ENCODE results near the gene PAM.

DNA sequence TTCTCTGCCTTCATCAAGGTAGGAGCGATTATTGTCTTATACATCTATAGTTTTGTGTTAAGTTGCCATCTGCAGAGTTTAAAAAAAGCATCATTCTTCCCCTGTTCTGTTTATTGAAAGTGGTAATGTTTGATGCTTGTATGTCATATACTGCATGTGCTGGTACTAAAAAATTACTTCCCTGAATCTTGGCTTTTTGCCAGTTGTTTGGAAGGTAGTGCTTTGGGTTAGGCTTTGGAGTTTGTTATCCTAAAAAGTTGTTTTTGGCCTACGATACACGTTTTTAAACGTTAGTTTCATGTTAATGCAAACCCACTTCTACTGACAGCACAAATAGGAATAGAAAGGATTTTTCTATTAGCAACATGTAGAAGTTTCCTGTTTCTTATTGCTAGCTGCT lies 206.6 kb downstream of the PAM start:
- TF ChIP-seq TARDBP (CRISPR knock-in tag; IDR thresholded peaks at IDR 0.05) (no peak), RFX5 (IDR thresholded peaks at IDR 0.05; ENCODE audit: low read depth, low read length) (no peak), EP300 (IDR thresholded peaks at IDR 0.05; ENCODE audit: low read depth in 2 of 2, low read length in 2 of 2) (no peak), EP300 (CRISPR knock-in tag; IDR thresholded peaks at IDR 0.05; ENCODE audit: borderline replicate concordance) (no peak), RAD21 (CRISPR knock-in tag; IDR thresholded peaks at IDR 0.05) (no peak), PITX1 (CRISPR knock-in tag; IDR thresholded peaks at IDR 0.05) (no peak), SRF (IDR thresholded peaks at IDR 0.05; ENCODE audit: low read depth, low read length) (no peak), HDAC1 (CRISPR knock-in tag; IDR thresholded peaks at IDR 0.05) (no peak), CHD4 (IDR thresholded peaks at IDR 0.05; ENCODE audit: borderline replicate concordance, low read length) (no peak)
- TF ChIP-seq, protein P1, sequence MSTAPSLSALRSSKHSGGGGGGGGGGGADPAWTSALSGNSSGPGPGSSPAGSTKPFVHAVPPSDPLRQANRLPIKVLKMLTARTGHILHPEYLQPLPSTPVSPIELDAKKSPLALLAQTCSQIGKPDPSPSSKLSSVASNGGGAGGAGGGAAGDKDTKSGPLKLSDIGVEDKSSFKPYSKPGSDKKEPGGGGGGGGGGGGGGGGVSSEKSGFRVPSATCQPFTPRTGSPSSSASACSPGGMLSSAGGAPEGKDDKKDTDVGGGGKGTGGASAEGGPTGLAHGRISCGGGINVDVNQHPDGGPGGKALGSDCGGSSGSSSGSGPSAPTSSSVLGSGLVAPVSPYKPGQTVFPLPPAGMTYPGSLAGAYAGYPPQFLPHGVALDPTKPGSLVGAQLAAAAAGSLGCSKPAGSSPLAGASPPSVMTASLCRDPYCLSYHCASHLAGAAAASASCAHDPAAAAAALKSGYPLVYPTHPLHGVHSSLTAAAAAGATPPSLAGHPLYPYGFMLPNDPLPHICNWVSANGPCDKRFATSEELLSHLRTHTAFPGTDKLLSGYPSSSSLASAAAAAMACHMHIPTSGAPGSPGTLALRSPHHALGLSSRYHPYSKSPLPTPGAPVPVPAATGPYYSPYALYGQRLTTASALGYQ (CRISPR knock-in tag; IDR thresholded peaks at IDR 0.05): no peak
- TF ChIP-seq, protein P2, sequence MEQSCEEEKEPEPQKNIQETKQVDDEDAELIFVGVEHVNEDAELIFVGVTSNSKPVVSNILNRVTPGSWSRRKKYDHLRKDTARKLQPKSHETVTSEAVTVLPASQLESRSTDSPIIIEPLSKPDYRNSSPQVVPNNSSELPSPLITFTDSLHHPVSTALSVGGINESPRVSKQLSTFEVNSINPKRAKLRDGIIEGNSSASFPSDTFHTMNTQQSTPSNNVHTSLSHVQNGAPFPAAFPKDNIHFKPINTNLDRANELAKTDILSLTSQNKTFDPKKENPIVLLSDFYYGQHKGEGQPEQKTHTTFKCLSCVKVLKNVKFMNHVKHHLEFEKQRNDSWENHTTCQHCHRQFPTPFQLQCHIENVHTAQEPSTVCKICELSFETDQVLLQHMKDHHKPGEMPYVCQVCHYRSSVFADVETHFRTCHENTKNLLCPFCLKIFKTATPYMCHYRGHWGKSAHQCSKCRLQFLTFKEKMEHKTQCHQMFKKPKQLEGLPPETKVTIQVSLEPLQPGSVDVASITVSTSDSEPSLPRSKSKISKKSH (CRISPR knock-in tag; IDR thresholded peaks at IDR 0.05; ENCODE audit: borderline replicate concordance): no peak
- TF ChIP-seq, protein P3, sequence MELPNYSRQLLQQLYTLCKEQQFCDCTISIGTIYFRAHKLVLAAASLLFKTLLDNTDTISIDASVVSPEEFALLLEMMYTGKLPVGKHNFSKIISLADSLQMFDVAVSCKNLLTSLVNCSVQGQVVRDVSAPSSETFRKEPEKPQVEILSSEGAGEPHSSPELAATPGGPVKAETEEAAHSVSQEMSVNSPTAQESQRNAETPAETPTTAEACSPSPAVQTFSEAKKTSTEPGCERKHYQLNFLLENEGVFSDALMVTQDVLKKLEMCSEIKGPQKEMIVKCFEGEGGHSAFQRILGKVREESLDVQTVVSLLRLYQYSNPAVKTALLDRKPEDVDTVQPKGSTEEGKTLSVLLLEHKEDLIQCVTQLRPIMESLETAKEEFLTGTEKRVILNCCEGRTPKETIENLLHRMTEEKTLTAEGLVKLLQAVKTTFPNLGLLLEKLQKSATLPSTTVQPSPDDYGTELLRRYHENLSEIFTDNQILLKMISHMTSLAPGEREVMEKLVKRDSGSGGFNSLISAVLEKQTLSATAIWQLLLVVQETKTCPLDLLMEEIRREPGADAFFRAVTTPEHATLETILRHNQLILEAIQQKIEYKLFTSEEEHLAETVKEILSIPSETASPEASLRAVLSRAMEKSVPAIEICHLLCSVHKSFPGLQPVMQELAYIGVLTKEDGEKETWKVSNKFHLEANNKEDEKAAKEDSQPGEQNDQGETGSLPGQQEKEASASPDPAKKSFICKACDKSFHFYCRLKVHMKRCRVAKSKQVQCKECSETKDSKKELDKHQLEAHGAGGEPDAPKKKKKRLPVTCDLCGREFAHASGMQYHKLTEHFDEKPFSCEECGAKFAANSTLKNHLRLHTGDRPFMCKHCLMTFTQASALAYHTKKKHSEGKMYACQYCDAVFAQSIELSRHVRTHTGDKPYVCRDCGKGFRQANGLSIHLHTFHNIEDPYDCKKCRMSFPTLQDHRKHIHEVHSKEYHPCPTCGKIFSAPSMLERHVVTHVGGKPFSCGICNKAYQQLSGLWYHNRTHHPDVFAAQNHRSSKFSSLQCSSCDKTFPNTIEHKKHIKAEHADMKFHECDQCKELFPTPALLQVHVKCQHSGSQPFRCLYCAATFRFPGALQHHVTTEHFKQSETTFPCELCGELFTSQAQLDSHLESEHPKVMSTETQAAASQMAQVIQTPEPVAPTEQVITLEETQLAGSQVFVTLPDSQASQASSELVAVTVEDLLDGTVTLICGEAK (IDR thresholded peaks at IDR 0.05): no peak
- TF ChIP-seq, protein P3 (CRISPR knock-in tag; IDR thresholded peaks at IDR 0.05): no peak
